ENCODE measurements around the gene GBP3. TPM values are rescaled to one million over a fixed set of nuclear protein-coding genes. Genes with fewer than 3 reads are reported as not detected.
"Not testable (repeated sequence)": the region's sequence is repeated elsewhere in the genome, so short reads cannot be mapped to it uniquely, and the experiment has no call there.

Gene GBP3
- total RNA-seq, 2 donors from 2014 or later, result not detected

DNA sequence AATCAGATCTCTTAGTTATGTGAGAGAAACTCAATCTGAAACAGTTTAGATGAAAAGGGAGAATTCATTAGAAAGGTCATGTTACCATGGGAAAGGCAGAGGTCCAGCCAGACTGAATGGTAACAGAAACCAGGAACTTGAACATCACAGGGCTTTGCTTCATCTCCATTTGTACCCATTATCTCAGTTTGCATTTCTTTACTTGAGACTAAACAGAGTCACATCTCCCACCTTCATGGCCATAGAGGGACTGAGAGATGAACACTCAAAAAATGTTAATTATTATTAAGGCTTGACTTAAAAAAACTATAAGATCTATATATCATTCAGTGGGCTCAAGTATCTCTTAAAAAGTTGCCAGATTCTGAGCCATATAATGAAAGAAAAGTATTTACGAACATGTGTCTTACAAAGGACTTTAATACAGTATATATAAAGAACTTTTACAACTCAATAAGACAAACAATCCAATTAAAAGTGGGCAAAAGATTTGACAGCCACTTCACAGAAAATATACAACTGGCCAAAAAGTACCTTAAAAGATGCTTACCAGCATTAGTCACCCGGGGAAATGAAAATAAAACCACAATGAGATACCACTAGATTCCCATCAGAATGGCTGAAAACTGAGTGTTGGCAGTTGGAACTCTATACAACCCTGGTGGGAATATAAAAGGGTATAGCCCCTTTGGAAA, 43.5 kb downstream of the GBP3 start:
- Mint-ChIP-seq H3K27me3 (ENCODE audit: insufficient read depth) (no peaks in the 10 kb centered on the region), H3K36me3 (ENCODE audit: low read depth) (peaks cover 66% of the 10 kb centered on the region), H3K27ac (no peak overlapping the region), H3K4me1 (peaks cover 14% of the 10 kb centered on the region), H3K9me3 (peaks cover 17% of the 10 kb centered on the region), H3K4me3 (no peak overlapping the region)
- TF ChIP-seq, protein P1, sequence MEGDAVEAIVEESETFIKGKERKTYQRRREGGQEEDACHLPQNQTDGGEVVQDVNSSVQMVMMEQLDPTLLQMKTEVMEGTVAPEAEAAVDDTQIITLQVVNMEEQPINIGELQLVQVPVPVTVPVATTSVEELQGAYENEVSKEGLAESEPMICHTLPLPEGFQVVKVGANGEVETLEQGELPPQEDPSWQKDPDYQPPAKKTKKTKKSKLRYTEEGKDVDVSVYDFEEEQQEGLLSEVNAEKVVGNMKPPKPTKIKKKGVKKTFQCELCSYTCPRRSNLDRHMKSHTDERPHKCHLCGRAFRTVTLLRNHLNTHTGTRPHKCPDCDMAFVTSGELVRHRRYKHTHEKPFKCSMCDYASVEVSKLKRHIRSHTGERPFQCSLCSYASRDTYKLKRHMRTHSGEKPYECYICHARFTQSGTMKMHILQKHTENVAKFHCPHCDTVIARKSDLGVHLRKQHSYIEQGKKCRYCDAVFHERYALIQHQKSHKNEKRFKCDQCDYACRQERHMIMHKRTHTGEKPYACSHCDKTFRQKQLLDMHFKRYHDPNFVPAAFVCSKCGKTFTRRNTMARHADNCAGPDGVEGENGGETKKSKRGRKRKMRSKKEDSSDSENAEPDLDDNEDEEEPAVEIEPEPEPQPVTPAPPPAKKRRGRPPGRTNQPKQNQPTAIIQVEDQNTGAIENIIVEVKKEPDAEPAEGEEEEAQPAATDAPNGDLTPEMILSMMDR (conservative IDR thresholded peaks at IDR 0.05), result no peak
- WGBS, 2 experiments (ENCODE audit: insufficient coverage in 1 of 2, insufficient read length in 1 of 2), result 100% methylated on average over 1 of the region's 2 CpGs; no CpG with 5 or more reads in 1 of the 2 experiments
- no peaks in the 10 kb centered on the region for H3K9me3 ChIP-seq (ENCODE audit: control insufficient read depth, low read length)
- H3K27ac ChIP-seq (ENCODE audit: low read depth, low read length), result no peak overlapping the region
- DNase-seq, result no peak
- H3K9ac ChIP-seq (ENCODE audit: extremely low read depth, low read length, poor library complexity, severe bottlenecking), result no peak overlapping the region
- peaks cover 43% of the 10 kb centered on the region for H3K36me3 ChIP-seq (ENCODE audit: control insufficient read depth, insufficient read depth, low read length)
- no peaks in the 10 kb centered on the region for H3K27me3 ChIP-seq (ENCODE audit: control insufficient read depth, insufficient read depth, low read length, poor library complexity, severe bottlenecking)
- no peak overlapping the region for H3K4me3 ChIP-seq (ENCODE audit: low read length)
- peaks cover 3% of the 10 kb centered on the region for H3K4me1 ChIP-seq (ENCODE audit: control insufficient read depth, insufficient read depth, low read length)

DNA sequence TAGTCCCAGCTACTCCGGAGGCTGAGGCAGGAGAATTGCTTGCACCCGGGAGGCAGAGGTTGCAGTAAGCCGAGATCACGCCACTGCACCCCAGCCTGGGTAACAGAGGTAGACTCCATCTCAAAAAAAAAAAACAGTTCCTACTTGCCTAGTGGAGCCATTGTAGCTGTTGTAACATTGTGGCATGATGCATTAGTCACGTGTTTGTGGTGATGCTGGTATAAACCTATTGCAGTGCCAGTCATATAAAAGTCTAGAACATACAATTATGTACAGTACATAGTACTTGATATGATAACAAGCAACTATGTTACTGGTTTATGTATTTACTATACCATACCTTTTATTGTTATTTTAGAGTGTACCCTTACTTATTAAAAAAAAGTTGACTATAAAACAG, 46.4 kb downstream of the GBP3 start:
- Mint-ChIP-seq H3K27ac (no peak overlapping the region), H3K27me3 (ENCODE audit: insufficient read depth) (no peaks in the 10 kb centered on the region), H3K36me3 (ENCODE audit: low read depth) (peaks cover 43% of the 10 kb centered on the region), H3K9me3 (peaks cover 15% of the 10 kb centered on the region), H3K4me3 (no peak overlapping the region), H3K4me1 (peaks cover 8% of the 10 kb centered on the region)
- peaks cover 3% of the 10 kb centered on the region for H3K4me1 ChIP-seq (ENCODE audit: control insufficient read depth, insufficient read depth, low read length)
- H3K4me3 ChIP-seq (ENCODE audit: low read length), result no peak overlapping the region
- no peak overlapping the region for H3K9ac ChIP-seq (ENCODE audit: extremely low read depth, low read length, poor library complexity, severe bottlenecking)
- H3K27me3 ChIP-seq (ENCODE audit: control insufficient read depth, insufficient read depth, low read length, poor library complexity, severe bottlenecking), result no peaks in the 10 kb centered on the region
- peaks cover 25% of the 10 kb centered on the region for H3K36me3 ChIP-seq (ENCODE audit: control insufficient read depth, insufficient read depth, low read length)
- 90 to 99% methylated on average over 3 to 5 of the region's 5 CpGs for whole genome bisulfite sequencing, 2 experiments (ENCODE audit: insufficient coverage in 1 of 2, insufficient read length in 1 of 2)
- DNase-seq, result no peak
- TF ChIP-seq, protein P1 (conservative IDR thresholded peaks at IDR 0.05), result no peak
- H3K9me3 ChIP-seq (ENCODE audit: control insufficient read depth, low read length), result no peaks in the 10 kb centered on the region
- H3K27ac ChIP-seq (ENCODE audit: low read depth, low read length), result no peak overlapping the region

DNA sequence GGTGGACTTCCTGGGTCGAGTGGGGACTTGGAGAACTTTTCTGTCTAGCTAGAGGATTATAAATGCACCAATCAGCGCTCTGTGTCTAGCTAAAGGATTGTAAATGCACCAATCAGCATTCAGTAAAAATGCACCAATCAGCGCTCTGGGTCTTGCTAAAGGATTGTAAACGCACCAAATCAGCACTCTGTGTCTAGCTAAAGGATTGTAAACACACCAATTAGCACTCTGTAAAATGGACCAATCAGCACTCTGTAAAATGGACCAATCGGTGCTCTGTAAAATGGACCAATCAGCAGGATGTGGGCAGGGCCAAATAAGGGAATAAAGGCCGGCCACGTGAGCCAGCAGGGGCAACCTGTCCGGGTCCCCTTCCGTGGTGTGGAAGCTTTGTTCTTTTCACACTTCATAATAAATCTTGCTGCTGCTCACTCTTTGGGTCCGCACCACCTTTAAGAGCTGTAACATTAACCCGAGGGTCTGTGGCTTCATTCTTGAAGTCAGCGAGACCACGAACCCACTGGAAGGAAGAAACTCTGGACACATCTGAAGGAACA, 48.0 kb downstream of the GBP3 start:
- H3K4me3 ChIP-seq (ENCODE audit: low read length); H3K9ac ChIP-seq (ENCODE audit: extremely low read depth, low read length, poor library complexity, severe bottlenecking); H3K4me3 Mint-ChIP-seq; H3K4me1 ChIP-seq (ENCODE audit: control insufficient read depth, insufficient read depth, low read length); DNase-seq; H3K9me3 ChIP-seq (ENCODE audit: control insufficient read depth, low read length); H3K27ac ChIP-seq (ENCODE audit: low read depth, low read length); H3K27me3 Mint-ChIP-seq (ENCODE audit: insufficient read depth); H3K4me1 Mint-ChIP-seq; H3K27me3 ChIP-seq (ENCODE audit: control insufficient read depth, insufficient read depth, low read length, poor library complexity, severe bottlenecking); H3K27ac Mint-ChIP-seq: not testable (repeated sequence)
- Mint-ChIP-seq H3K9me3 (peaks cover 15% of the 10 kb centered on the region), H3K36me3 (ENCODE audit: low read depth) (peaks cover 36% of the 10 kb centered on the region)
- H3K36me3 ChIP-seq (ENCODE audit: control insufficient read depth, insufficient read depth, low read length), result peaks cover 11% of the 10 kb centered on the region
- WGBS, 2 experiments (ENCODE audit: insufficient coverage in 1 of 2, insufficient read length in 1 of 2), result 88 to 89% methylated on average over 11 to 13 of the region's 13 CpGs

All from endodermal cell (in vitro differentiated cells).